Thyroid gland (tissue), 4 donors: ENCODE data around the gene CRYGC.

Experiments used
- CTCF ChIP-seq, 6 experiments: fragments of 200-600 bp in 3 of 6; fragments of 450-650 bp in 3 of 6; sonication (generic) in 3 of 6; IDR thresholded peaks; one replicate each; pipeline ENCODE4 v1.5.1; 2016 to 2019; ENCODE audit warnings: antibody characterized with exemption in 6 of 6, mild to moderate bottlenecking in 2 of 6, inconsistent platforms in 1 of 6, moderate library complexity in 1 of 6
- POLR2A ChIP-seq, 2 donors: fragments of 450-650 bp; IDR thresholded peaks; one replicate each; pipeline ENCODE4 v1.6.1; 2017; ENCODE audit warnings: antibody characterized with exemption in 2 of 2, mild to moderate bottlenecking in 2 of 2, moderate library complexity in 1 of 2

GRCh38 chr2:208175840-208176153 is 46.2 kb upstream of the CRYGC start:
- TF ChIP-seq CTCF (IDR thresholded peaks at IDR 0.05) (no peak), POLR2A (IDR thresholded peaks at IDR 0.05) (no peak)
